OCI-LY7 (cell line): ENCODE measurements around the gene KLF16. TPM values are rescaled to one million over a fixed set of nuclear protein-coding genes. Genes with fewer than 3 reads are reported as not detected.

Experiments
- BruUV-seq: library from RNA; stranded (reverse); fragments of 400-500 nt; replicated peaks from 2 replicates; lab custom pipeline; 2021; lab: Mats Ljungman, UMichigan
- CTCF ChIA-PET: fragments of 300-600 bp; sonication (Branson Sonifier 250); formaldehyde crosslinking; loops from one replicate; lab custom pipeline; 2022; ENCODE audit warnings: antibody characterized with exemption; ENCODE audit not compliant: unreplicated experiment; lab: Charles Lee
- POLR2A ChIA-PET: fragments of 300-600 bp; sonication (Branson Sonifier 250); formaldehyde crosslinking; loops from one replicate; lab custom pipeline; 2022; ENCODE audit warnings: antibody characterized with exemption; lab: Charles Lee
- DNase-seq: peaks from one replicate; pipeline ENCODE4 v3.0.0-alpha.2; 2015; ENCODE audit warnings: low spot score
- H2AFZ ChIP-seq: fragments of 200-600 bp; sonication (generic), shearing (Covaris generic); 2 replicates; pipeline ENCODE4 v1.6.1; 2014; ENCODE audit warnings: mild to moderate bottlenecking, antibody characterized with exemption, low read length, moderate library complexity
- H3K27ac ChIP-seq: fragments of 200-600 bp; sonication (generic); 2 replicates; pipeline ENCODE4 v1.5.1; 2014; ENCODE audit warnings: mixed run types, low read depth, mild to moderate bottlenecking, moderate library complexity, low read length, inconsistent platforms; ENCODE audit not compliant: poor library complexity, severe bottlenecking
- H3K36me3 ChIP-seq: fragments of 200-600 bp; sonication (generic); 2 replicates; pipeline ENCODE4 v1.6.1; 2014; ENCODE audit warnings: mild to moderate bottlenecking, antibody characterized with exemption, low read length, moderate library complexity, mixed read lengths; ENCODE audit not compliant: insufficient read depth
- H3K4me1 ChIP-seq: fragments of 200-600 bp; sonication (generic); 2 replicates; pipeline ENCODE4 v1.5.1; 2014; ENCODE audit warnings: mild to moderate bottlenecking, low read length; ENCODE audit not compliant: insufficient read depth, poor library complexity, severe bottlenecking
- H3K4me2 ChIP-seq: fragments of 200-600 bp; sonication (generic); 2 replicates; pipeline ENCODE4 v1.6.1; 2014; ENCODE audit warnings: mild to moderate bottlenecking, low read length
- H3K4me3 ChIP-seq: fragments of 200-600 bp; sonication (generic); 2 replicates; pipeline ENCODE4 v1.5.1; 2014; ENCODE audit warnings: mild to moderate bottlenecking, low read depth, low read length; ENCODE audit not compliant: poor library complexity, severe bottlenecking
- H3K79me2 ChIP-seq: fragments of 200-600 bp; sonication (generic); 2 replicates; pipeline ENCODE4 v1.6.1; 2016; ENCODE audit warnings: low read depth, mild to moderate bottlenecking, low read length, moderate library complexity, mixed read lengths; ENCODE audit not compliant: insufficient read depth
- H3K9me2 ChIP-seq: fragments of 200-600 bp; sonication (generic); 2 replicates; pipeline ENCODE4 v1.6.1; 2016; ENCODE audit warnings: mild to moderate bottlenecking, low read length, mixed read lengths; ENCODE audit not compliant: insufficient read depth
- H3K9me3 ChIP-seq: fragments of 200-600 bp; sonication (generic); 2 replicates; pipeline ENCODE4 v1.6.1; 2014; ENCODE audit warnings: mild to moderate bottlenecking, mixed run types, low read length, mixed read lengths
- H4K20me1 ChIP-seq: fragments of 200-600 bp; sonication (generic); 2 replicates; pipeline ENCODE4 v1.6.1; 2014; ENCODE audit warnings: mild to moderate bottlenecking, antibody characterized with exemption, low read length, moderate library complexity, mixed read lengths; ENCODE audit not compliant: insufficient read depth
- EZH2phosphoT487 ChIP-seq: fragments of 200-600 bp; sonication (generic); IDR thresholded peaks from 2 replicates; pipeline ENCODE4 v1.6.1; 2018; ENCODE audit warnings: low read depth, borderline replicate concordance, mild to moderate bottlenecking, mixed run types, antibody characterized with exemption, low read length, moderate library complexity, mixed read lengths
- intact Hi-C: fragments of 100-400 bp; cut with micrococcal nuclease; formaldehyde crosslinking; loops from one replicate; pipeline ENCODE4 v1.10.0; 2022; ENCODE audit not compliant: unreplicated experiment
- total RNA-seq, 2 experiments: library from RNA; depleted of rRNA in 1 of 2; stranded (reverse); fragments of >200 nt in 1 of 2; shearing (Covaris generic) in 1 of 2; gene quantifications; 2 replicates each; pipeline ENCODE4 v1.2.3, GENCODE V29; 2014 to 2022
- TF ChIP-seq, protein P1 (sequence below): fragments of 200-600 bp; sonication (generic); conservative IDR thresholded peaks from 2 replicates; pipeline ENCODE4 v1.5.1; 2014; ENCODE audit warnings: mild to moderate bottlenecking, antibody characterized with exemption, low read length, moderate library complexity, mixed read lengths

KLF16 gene
- total RNA-seq, 2 experiments from 2014 or later: 9.6 to 44.4 TPM

DNA sequence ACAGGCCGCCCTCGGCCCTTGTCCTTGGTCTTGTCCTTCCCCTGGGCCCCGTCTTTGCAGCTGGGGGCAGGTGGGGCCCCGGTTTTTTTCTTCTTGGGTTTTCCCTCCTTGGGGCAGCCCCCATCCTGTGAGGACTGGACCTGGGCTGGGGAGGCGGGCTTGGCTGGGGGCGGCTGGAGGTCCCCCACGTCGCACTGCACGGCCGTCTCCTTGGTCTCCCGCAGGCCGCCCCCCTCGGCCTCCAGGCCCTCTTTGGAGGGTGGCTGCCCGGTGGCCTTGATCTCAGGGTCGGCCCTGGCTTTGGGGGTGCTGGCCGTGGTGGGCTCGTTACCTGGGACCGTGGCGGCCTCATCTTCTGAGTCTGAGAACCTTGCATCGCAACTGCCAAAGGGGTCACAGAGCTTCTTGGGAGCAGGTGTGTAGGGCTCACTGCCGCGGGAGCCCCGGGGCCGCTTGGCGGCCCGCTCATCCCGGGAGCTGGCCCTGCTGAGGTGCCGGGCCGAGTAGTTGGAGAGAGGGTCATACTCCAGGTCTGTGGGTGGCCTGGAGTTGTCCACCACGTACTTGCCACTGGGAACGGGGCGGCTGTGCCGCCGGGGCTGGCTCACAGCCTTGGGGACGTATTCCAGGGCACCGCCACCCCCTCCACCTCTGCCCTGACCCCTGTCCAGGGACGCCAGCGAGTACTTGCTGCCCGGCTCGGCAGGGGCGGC, 35.7 kb downstream of the KLF16 start:
- TF ChIP-seq, protein P1, sequence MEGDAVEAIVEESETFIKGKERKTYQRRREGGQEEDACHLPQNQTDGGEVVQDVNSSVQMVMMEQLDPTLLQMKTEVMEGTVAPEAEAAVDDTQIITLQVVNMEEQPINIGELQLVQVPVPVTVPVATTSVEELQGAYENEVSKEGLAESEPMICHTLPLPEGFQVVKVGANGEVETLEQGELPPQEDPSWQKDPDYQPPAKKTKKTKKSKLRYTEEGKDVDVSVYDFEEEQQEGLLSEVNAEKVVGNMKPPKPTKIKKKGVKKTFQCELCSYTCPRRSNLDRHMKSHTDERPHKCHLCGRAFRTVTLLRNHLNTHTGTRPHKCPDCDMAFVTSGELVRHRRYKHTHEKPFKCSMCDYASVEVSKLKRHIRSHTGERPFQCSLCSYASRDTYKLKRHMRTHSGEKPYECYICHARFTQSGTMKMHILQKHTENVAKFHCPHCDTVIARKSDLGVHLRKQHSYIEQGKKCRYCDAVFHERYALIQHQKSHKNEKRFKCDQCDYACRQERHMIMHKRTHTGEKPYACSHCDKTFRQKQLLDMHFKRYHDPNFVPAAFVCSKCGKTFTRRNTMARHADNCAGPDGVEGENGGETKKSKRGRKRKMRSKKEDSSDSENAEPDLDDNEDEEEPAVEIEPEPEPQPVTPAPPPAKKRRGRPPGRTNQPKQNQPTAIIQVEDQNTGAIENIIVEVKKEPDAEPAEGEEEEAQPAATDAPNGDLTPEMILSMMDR: no peak
- no peak for TF ChIP-seq EZH2phosphoT487
- Histone ChIP-seq H3K79me2 (no peaks in the 10 kb centered on the region), H3K9me2 (no peaks in the 10 kb centered on the region), H3K27ac (no peak overlapping the region), H4K20me1 (no peaks in the 10 kb centered on the region), H3K4me1 (no peaks in the 10 kb centered on the region), H3K36me3 (peaks cover 79% of the 10 kb centered on the region), H3K9me3 (no peaks in the 10 kb centered on the region), H3K4me3 (no peak overlapping the region), H3K4me2 (no peak overlapping the region), H2AFZ (no peak overlapping the region)
- intact Hi-C loops: no loop called here
- CTCF ChIA-PET: interaction anchor here (0.7 kb wide), 1 partner anchor 10 kb away, joined by 4 read pairs; no protein-coding TSS in a partner anchor
- POLR2A ChIA-PET: no interaction called here
- TSS peak; percentile 54 for BruUV-seq
- DNase-seq: no peak

DNA sequence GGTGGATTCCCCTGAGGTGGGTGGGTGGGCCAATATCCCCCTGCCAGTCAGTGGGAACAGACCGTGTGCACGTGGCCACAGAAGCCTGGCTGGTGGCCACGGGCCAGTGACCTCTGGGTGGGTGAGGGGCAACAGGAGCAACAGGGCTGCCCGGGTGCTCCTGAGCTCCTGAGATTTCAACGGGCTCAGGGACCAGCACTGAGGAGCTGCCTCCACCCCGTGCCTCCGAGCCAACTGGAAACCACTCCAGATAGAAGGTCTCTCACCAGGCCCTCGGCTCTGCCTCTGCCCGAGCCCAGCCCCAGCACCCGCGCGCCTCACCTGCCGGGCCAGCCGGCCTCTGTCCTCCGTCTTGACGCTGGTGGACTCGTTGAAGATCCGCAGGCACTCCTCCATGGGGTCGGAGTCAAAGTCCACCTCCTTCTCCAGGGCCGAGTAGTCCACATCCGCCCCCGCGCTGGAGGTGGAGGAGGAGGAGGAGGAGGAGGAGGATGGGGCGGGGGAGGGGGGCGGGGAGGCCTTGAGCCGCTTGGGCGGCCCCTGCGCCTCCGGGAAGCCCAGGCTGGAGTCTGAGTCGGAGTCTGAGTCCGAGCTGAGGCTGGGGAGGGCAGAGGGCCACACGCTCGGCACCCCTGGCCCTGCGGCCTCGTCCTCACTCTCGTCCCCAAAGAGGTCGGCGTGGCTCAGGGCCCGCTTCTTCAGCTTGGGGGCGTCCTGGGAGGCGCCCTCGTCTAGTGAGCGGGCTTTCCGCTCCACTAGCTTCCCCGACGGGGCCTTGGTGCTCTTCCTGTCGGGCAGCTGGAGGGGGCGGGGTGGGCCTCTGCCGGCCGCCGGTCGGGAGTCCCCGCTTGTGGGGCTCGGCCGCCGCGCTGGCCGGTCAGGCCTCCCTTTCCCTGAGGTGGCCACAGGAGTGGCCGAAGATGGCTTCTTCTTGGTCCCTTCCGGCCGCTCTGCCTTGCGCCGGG, 36.5 kb downstream of the KLF16 start:
- TF ChIP-seq, protein P1: no peak
- TF ChIP-seq EZH2phosphoT487: no peak
- Histone ChIP-seq H3K4me2 (no peak overlapping the region), H4K20me1 (no peaks in the 10 kb centered on the region), H3K9me3 (no peaks in the 10 kb centered on the region), H3K79me2 (no peaks in the 10 kb centered on the region), H3K9me2 (no peaks in the 10 kb centered on the region), H3K4me3 (no peak overlapping the region), H3K27ac (no peak overlapping the region), H3K4me1 (no peaks in the 10 kb centered on the region), H3K36me3 (peaks cover 84% of the 10 kb centered on the region), H2AFZ (no peak overlapping the region)
- ChIA-PET POLR2A (interaction anchor here (0.6 kb wide), 1 partner anchor 387 kb away, joined by 3 read pairs; no protein-coding TSS in a partner anchor), CTCF (interaction anchor here (0.7 kb wide), 1 partner anchor 12 kb away, joined by 7 read pairs; no protein-coding TSS in a partner anchor)
- intact Hi-C loops: no loop called here
- no TSS peak for BruUV-seq
- DNase-seq: no peak
